HepG2 (cell line): ENCODE data around the gene SAP25. TPM values are rescaled to one million over a fixed set of nuclear protein-coding genes. Genes with fewer than 3 reads are reported as not detected.

Experiments used
- ELF1 ChIP-seq: sonication (generic); formaldehyde crosslinking; IDR thresholded peaks from 2 replicates; pipeline ENCODE4 v1.4.0; 2020; ENCODE audit warnings: missing genetic modification reagents
- ERF ChIP-seq: IDR thresholded peaks from 2 replicates; pipeline ENCODE4 v1.6.1; 2018; ENCODE audit warnings: missing biosample characterization, missing genetic modification reagents
- FOSL1 ChIP-seq: sonication (generic); formaldehyde crosslinking; IDR thresholded peaks from 2 replicates; pipeline ENCODE4 v1.9.0; 2021; ENCODE audit warnings: missing genetic modification reagents, borderline replicate concordance
- HMG20B ChIP-seq: conservative IDR thresholded peaks from 2 replicates; pipeline ENCODE4 v1.6.1; 2016; ENCODE audit warnings: missing genetic modification reagents, missing compliant biosample characterization
- PPARG ChIP-seq: conservative IDR thresholded peaks from 2 replicates; pipeline ENCODE4 v1.6.1; 2016; ENCODE audit warnings: missing biosample characterization, missing genetic modification reagents
- RORA ChIP-seq: sonication (generic); formaldehyde crosslinking; IDR thresholded peaks from 2 replicates; pipeline ENCODE4 v1.5.0; 2020; ENCODE audit warnings: mild to moderate bottlenecking, missing genetic modification reagents, moderate library complexity
- SPEN ChIP-seq: sonication (generic); formaldehyde crosslinking; IDR thresholded peaks from 2 replicates; pipeline ENCODE4 v1.5.1; 2020; ENCODE audit warnings: low read depth, mild to moderate bottlenecking, missing genetic modification reagents
- SSRP1 ChIP-seq: IDR thresholded peaks from 2 replicates; pipeline ENCODE4 v1.6.1; 2016; ENCODE audit warnings: control low read depth
- ZBTB8A ChIP-seq: sonication (generic); formaldehyde crosslinking; IDR thresholded peaks from 2 replicates; pipeline ENCODE4 v1.4.0; 2020; ENCODE audit warnings: mild to moderate bottlenecking, low read depth, missing genetic modification reagents, borderline replicate concordance
- ZNF7 ChIP-seq: IDR thresholded peaks from 2 replicates; pipeline ENCODE4 v1.6.1; 2016; ENCODE audit warnings: missing biosample characterization, missing genetic modification reagents
- ZSCAN25 ChIP-seq: sonication (generic); formaldehyde crosslinking; IDR thresholded peaks from 2 replicates; pipeline ENCODE4 v1.8.0; 2022; ENCODE audit warnings: mild to moderate bottlenecking, missing genetic modification reagents
- polyA plus RNA-seq, 8 experiments: library from polyadenylated mRNA; depleted of rRNA in 3 of 8; stranded (reverse) in 7 of 8; unstranded in 1 of 8; fragments of >200 nt; fragmentation: Illumina TruSeq in 4 of 8; extraction: Trizol in 4 of 8; gene quantifications; 2 replicates each; pipeline versions ENCODE4 v1.2.1 to v1.2.3, GENCODE V29; 2011 to 2016; ENCODE audit warnings: low read depth in 4 of 8, missing spikeins in 1 of 8, mixed read lengths in 1 of 8; ENCODE audit not compliant: insufficient read depth in 1 of 8
- total RNA-seq, 5 experiments: library from RNA; depleted of rRNA; stranded (reverse); fragments of >200 nt; fragmentation: Illumina TruSeq; extraction: Trizol; gene quantifications; 2 replicates each; pipeline ENCODE4 v1.2.3, GENCODE V29; 2016; ENCODE audit warnings: low read depth in 1 of 5
- TF ChIP-seq, protein P1 (sequence below): IDR thresholded peaks from 2 replicates; pipeline ENCODE4 v1.6.1; 2016; ENCODE audit warnings: mild to moderate bottlenecking
- TF ChIP-seq, protein P2 (sequence below): sonication (generic); formaldehyde crosslinking; IDR thresholded peaks from 2 replicates; pipeline ENCODE4 v1.8.0; 2022; ENCODE audit warnings: mild to moderate bottlenecking, missing genetic modification reagents, moderate library complexity
- TF ChIP-seq, protein P3 (sequence below): conservative IDR thresholded peaks from 2 replicates; pipeline ENCODE4 v1.6.1; 2018; ENCODE audit warnings: missing genetic modification reagents
- TF ChIP-seq, protein P4 (sequence below): sonication (generic); formaldehyde crosslinking; IDR thresholded peaks from 2 replicates; pipeline ENCODE4 v1.4.0; 2020; ENCODE audit warnings: missing genetic modification reagents
- TF ChIP-seq, protein P5 (sequence below): sonication (generic); formaldehyde crosslinking; IDR thresholded peaks from 2 replicates; pipeline ENCODE4 v1.8.1; 2023; ENCODE audit warnings: mild to moderate bottlenecking, missing genetic modification reagents
- TF ChIP-seq, protein P6 (sequence below): sonication (generic); formaldehyde crosslinking; conservative IDR thresholded peaks from 2 replicates; pipeline ENCODE4 v1.4.0; 2020; ENCODE audit warnings: missing genetic modification reagents
- TF ChIP-seq, protein P7 (sequence below): IDR thresholded peaks from 2 replicates; pipeline ENCODE4 v1.6.1; 2016; ENCODE audit warnings: low read depth, control low read depth

SAP25 gene
- total and polyA plus RNA-seq, 2 of the 13 experiments (the other 11 are each of a cell fraction or from before 2014, with no cell fraction given): 0.15 to 0.20 TPM

DNA sequence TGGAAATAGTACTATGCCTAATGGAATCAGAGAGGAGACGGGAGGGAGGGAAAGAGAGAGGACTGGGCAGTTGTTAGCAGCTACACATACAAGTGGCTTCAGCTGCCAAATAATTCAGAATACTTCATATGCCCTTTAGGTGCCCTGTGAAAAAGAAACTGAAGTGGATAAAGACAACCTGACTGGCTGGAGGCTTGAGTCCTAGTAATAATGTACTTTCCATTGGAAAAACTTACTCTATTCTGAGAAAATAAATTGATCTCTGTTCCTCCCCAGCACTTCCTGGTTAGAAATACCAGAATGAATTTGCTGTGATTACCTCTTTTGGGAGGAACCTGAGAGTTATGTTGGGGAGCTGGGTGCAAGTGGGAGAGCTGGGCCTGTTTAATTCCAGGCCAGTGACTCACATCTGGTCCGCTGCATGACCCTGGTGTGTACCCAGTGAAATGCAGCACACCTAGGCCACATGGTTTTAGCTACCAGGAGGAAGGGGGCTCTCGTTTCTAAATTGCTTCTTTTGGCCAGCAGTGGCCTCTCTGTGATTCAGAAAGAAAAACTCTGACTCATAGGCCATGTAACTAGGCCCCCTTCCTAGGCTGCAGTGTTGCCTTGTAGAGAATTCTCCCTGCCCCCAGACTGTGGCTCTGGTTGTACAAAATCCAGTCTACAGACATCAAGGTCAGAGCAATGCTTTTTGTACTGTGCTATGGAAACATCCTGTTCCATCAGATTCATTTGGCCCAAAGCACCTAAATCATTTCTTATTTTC lies 28.2 kb downstream of the SAP25 start (continued):
- TF ChIP-seq, protein P1, sequence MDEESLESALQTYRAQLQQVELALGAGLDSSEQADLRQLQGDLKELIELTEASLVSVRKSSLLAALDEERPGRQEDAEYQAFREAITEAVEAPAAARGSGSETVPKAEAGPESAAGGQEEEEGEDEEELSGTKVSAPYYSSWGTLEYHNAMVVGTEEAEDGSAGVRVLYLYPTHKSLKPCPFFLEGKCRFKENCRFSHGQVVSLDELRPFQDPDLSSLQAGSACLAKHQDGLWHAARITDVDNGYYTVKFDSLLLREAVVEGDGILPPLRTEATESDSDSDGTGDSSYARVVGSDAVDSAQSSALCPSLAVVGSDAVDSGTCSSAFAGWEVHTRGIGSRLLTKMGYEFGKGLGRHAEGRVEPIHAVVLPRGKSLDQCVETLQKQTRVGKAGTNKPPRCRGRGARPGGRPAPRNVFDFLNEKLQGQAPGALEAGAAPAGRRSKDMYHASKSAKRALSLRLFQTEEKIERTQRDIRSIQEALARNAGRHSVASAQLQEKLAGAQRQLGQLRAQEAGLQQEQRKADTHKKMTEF (CRISPR knock-in tag): peak; percentile 36; the same call in 1 of the 2 replicates
- TF ChIP-seq, protein P2, sequence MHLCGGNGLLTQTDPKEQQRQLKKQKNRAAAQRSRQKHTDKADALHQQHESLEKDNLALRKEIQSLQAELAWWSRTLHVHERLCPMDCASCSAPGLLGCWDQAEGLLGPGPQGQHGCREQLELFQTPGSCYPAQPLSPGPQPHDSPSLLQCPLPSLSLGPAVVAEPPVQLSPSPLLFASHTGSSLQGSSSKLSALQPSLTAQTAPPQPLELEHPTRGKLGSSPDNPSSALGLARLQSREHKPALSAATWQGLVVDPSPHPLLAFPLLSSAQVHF (CRISPR knock-in tag): 0 out of 2 replicates have a peak, but pooled peaks have one; percentile 11
- 0 out of 2 replicates have a peak, but pooled peaks have one; percentile 38 for TF ChIP-seq ERF
- TF ChIP-seq, protein P3, sequence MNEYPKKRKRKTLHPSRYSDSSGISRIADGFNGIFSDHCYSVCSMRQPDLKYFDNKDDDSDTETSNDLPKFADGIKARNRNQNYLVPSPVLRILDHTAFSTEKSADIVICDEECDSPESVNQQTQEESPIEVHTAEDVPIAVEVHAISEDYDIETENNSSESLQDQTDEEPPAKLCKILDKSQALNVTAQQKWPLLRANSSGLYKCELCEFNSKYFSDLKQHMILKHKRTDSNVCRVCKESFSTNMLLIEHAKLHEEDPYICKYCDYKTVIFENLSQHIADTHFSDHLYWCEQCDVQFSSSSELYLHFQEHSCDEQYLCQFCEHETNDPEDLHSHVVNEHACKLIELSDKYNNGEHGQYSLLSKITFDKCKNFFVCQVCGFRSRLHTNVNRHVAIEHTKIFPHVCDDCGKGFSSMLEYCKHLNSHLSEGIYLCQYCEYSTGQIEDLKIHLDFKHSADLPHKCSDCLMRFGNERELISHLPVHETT (CRISPR knock-in tag): no peak
- TF ChIP-seq HMG20B (CRISPR knock-in tag): peak; percentile 69; the same call in 1 of the 2 replicates
- TF ChIP-seq, protein P4, sequence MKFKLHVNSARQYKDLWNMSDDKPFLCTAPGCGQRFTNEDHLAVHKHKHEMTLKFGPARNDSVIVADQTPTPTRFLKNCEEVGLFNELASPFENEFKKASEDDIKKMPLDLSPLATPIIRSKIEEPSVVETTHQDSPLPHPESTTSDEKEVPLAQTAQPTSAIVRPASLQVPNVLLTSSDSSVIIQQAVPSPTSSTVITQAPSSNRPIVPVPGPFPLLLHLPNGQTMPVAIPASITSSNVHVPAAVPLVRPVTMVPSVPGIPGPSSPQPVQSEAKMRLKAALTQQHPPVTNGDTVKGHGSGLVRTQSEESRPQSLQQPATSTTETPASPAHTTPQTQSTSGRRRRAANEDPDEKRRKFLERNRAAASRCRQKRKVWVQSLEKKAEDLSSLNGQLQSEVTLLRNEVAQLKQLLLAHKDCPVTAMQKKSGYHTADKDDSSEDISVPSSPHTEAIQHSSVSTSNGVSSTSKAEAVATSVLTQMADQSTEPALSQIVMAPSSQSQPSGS (CRISPR knock-in tag): 0 out of 2 replicates have a peak, but pooled peaks have one; percentile 19
- TF ChIP-seq ELF1 (CRISPR knock-in tag): peak; percentile 56; the same call in 1 of the 2 replicates
- peak; percentile 54; the same call in 1 of the 2 replicates for TF ChIP-seq PPARG
- no peak for TF ChIP-seq RORA
- no peak for TF ChIP-seq ZBTB8A (CRISPR knock-in tag)
- TF ChIP-seq, protein P5, sequence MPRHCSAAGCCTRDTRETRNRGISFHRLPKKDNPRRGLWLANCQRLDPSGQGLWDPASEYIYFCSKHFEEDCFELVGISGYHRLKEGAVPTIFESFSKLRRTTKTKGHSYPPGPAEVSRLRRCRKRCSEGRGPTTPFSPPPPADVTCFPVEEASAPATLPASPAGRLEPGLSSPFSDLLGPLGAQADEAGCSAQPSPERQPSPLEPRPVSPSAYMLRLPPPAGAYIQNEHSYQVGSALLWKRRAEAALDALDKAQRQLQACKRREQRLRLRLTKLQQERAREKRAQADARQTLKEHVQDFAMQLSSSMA (CRISPR knock-in tag): 0 out of 2 replicates have a peak, but pooled peaks have one; percentile 28
- TF ChIP-seq SPEN: no peak
- TF ChIP-seq, protein P6, sequence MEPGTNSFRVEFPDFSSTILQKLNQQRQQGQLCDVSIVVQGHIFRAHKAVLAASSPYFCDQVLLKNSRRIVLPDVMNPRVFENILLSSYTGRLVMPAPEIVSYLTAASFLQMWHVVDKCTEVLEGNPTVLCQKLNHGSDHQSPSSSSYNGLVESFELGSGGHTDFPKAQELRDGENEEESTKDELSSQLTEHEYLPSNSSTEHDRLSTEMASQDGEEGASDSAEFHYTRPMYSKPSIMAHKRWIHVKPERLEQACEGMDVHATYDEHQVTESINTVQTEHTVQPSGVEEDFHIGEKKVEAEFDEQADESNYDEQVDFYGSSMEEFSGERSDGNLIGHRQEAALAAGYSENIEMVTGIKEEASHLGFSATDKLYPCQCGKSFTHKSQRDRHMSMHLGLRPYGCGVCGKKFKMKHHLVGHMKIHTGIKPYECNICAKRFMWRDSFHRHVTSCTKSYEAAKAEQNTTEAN: 0 out of 2 replicates have a peak, but pooled peaks have one; percentile 39
- no peak for TF ChIP-seq SSRP1 (CRISPR knock-in tag)
- no peak for TF ChIP-seq ZSCAN25
- no peak for TF ChIP-seq ZNF7 (CRISPR knock-in tag)
- TF ChIP-seq, protein P7, sequence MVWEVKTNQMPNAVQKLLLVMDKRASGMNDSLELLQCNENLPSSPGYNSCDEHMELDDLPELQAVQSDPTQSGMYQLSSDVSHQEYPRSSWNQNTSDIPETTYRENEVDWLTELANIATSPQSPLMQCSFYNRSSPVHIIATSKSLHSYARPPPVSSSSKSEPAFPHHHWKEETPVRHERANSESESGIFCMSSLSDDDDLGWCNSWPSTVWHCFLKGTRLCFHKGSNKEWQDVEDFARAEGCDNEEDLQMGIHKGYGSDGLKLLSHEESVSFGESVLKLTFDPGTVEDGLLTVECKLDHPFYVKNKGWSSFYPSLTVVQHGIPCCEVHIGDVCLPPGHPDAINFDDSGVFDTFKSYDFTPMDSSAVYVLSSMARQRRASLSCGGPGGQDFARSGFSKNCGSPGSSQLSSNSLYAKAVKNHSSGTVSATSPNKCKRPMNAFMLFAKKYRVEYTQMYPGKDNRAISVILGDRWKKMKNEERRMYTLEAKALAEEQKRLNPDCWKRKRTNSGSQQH: no peak
- TF ChIP-seq FOSL1 (CRISPR knock-in tag): peak; percentile 81
